ENCODE data around the gene MPO.

The MPO gene

GRCh38 chr17:58282442-58282841 lies 1.7 kb upstream of the MPO start:
- Mint-ChIP-seq H3K4me3 (no peak overlapping the region), H3K27ac (no peak overlapping the region), H3K27me3 (ENCODE audit: low read depth) (peaks cover 35% of the 10 kb centered on the region), H3K4me1 (ENCODE audit: low read depth) (peaks cover 3% of the 10 kb centered on the region), H3K36me3 (ENCODE audit: low read depth) (no peaks in the 10 kb centered on the region), H3K9me3 (no peaks in the 10 kb centered on the region)
- DNase-seq (ENCODE audit: low spot score) = no peak

DNA sequence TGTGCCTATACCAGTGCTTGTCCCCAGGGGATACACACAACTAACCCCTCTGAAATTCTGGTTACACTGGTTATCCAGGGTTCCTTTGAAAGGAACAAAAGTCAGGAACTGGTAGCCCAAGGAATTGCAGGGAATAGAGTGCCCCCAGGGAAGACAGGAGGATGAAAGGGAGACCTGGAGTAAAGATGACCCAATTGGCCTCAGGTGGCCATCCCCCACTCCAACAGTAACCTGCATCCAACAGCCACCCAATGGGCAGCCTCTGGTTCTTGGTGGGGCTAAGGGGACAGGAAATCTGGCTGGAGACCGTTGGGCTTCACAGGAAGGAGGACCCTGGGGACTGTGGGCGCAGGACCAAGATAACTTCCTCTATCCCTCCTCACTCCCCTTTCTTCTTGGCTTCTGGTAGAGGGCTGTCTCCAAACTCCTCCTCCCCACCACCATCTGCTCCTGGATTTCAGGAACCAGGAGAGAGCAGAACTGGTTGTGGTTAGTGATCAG lies 826 bp upstream of the MPO start:
- Mint-ChIP-seq H3K27me3 (ENCODE audit: low read depth) (peaks cover 34% of the 10 kb centered on the region), H3K36me3 (ENCODE audit: low read depth) (no peaks in the 10 kb centered on the region), H3K27ac (no peak overlapping the region), H3K4me1 (ENCODE audit: low read depth) (peaks cover 3% of the 10 kb centered on the region), H3K4me3 (no peak overlapping the region), H3K9me3 (no peaks in the 10 kb centered on the region)
- DNase-seq (ENCODE audit: low spot score) = no peak

GRCh38 chr17:58279736-58280479 lies 827 bp downstream of the MPO start:
- Mint-ChIP-seq H3K4me3 (no peak overlapping the region), H3K27ac (no peak overlapping the region), H3K4me1 (ENCODE audit: low read depth) (peaks cover 3% of the 10 kb centered on the region), H3K36me3 (ENCODE audit: low read depth) (no peaks in the 10 kb centered on the region), H3K9me3 (no peaks in the 10 kb centered on the region), H3K27me3 (ENCODE audit: low read depth) (peaks cover 34% of the 10 kb centered on the region)
- no peak for DNase-seq (ENCODE audit: low spot score)

DNA sequence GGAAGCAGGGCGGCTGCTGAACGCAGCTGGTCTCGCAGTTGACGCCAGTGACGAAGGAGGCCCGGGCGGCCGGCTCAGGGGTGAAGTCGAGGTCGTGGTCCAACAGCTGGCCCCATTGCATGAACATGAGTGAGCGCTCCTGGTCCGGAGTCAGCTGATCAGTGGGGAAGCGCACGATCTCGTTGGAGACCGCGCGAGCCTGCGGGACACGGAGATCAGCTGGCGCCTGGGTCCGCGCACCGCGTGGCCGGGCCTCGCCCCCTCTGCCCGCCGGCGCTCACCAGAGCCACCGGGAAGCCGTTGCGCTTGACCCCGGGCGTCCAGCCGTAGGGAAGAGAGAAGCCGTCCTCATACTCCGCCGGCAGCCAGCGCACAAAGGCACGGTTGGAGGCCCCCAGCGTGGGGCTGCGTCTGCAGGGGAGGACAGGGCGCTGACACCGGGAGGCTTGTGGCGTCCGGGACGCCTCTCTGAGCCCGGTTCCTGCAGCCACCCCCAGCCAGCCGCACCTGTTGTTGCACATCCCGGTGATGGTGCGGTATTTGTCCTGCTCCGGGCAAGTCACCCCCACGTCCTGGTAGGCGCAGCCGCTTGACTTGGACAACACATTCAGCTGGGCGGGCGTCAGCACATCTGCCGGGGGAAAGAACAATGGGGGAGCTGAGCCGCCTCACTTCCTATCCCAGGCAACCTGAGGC lies 1.6 kb downstream of the MPO start:
- DNase-seq (ENCODE audit: low spot score) = no peak
- Mint-ChIP-seq H3K9me3 (no peaks in the 10 kb centered on the region), H3K27ac (no peak overlapping the region), H3K4me1 (ENCODE audit: low read depth) (peaks cover 3% of the 10 kb centered on the region), H3K27me3 (ENCODE audit: low read depth) (peaks cover 34% of the 10 kb centered on the region), H3K4me3 (no peak overlapping the region), H3K36me3 (ENCODE audit: low read depth) (no peaks in the 10 kb centered on the region)

- no peak for DNase-seq (ENCODE audit: low spot score)
- H3K4me1 Mint-ChIP-seq (ENCODE audit: low read depth) = peaks cover 3% of the 10 kb centered on the region
- no peaks in the 10 kb centered on the region for H3K36me3 Mint-ChIP-seq (ENCODE audit: low read depth)
- H3K27ac Mint-ChIP-seq = no peak overlapping the region
- no peaks in the 10 kb centered on the region for H3K9me3 Mint-ChIP-seq
- peaks cover 33% of the 10 kb centered on the region for H3K27me3 Mint-ChIP-seq (ENCODE audit: low read depth)
- H3K4me3 Mint-ChIP-seq = no peak overlapping the region
Observed at GRCh38 chr17:58278661-58279015, 2.1 kb downstream of the MPO start.

GRCh38 chr17:58277802-58278595 lies 2.7 kb downstream of the MPO start:
- Mint-ChIP-seq H3K4me1 (ENCODE audit: low read depth) (peaks cover 3% of the 10 kb centered on the region), H3K27ac (no peak overlapping the region), H3K36me3 (ENCODE audit: low read depth) (no peaks in the 10 kb centered on the region), H3K27me3 (ENCODE audit: low read depth) (peaks cover 29% of the 10 kb centered on the region), H3K4me3 (no peak overlapping the region), H3K9me3 (no peaks in the 10 kb centered on the region)
- no peak for DNase-seq (ENCODE audit: low spot score)

- Mint-ChIP-seq H3K27me3 (ENCODE audit: low read depth) (peaks cover 29% of the 10 kb centered on the region), H3K36me3 (ENCODE audit: low read depth) (no peaks in the 10 kb centered on the region), H3K9me3 (no peaks in the 10 kb centered on the region), H3K4me1 (ENCODE audit: low read depth) (peaks cover 3% of the 10 kb centered on the region), H3K4me3 (no peak overlapping the region), H3K27ac (no peak overlapping the region)
- DNase-seq (ENCODE audit: low spot score) = no peak
Observed at GRCh38 chr17:58277107-58277801, 3.5 kb downstream of the MPO start.

- Mint-ChIP-seq H3K9me3 (no peaks in the 10 kb centered on the region), H3K4me3 (no peak overlapping the region), H3K27me3 (ENCODE audit: low read depth) (peaks cover 26% of the 10 kb centered on the region), H3K4me1 (ENCODE audit: low read depth) (peaks cover 3% of the 10 kb centered on the region), H3K36me3 (ENCODE audit: low read depth) (no peaks in the 10 kb centered on the region), H3K27ac (no peak overlapping the region)
- DNase-seq (ENCODE audit: low spot score) = no peak
Observed at GRCh38 chr17:58276423-58276822, 4.3 kb downstream of the MPO start.

DNA sequence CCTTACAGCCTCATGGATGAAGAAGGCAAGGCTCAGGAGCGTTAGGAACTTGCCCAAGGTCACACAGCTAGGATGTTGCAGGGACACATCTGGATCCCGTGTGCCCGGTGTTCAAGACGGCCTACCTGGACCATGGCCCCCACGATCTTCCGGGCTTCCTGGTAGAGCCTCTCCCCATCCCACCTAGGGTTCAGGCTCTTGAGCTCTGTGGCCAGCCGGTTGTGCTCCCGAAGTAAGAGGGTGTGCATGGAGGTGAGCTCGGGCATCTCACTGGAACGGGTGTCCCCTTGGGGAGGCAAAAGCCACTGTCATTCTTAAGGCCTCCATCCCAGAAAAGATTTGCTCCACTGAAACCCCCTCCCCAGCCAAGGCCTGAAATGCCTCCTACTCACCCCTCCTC lies 5.3 kb downstream of the MPO start:
- Mint-ChIP-seq H3K9me3 (no peaks in the 10 kb centered on the region), H3K27me3 (ENCODE audit: low read depth) (peaks cover 18% of the 10 kb centered on the region), H3K4me3 (no peak overlapping the region), H3K27ac (no peak overlapping the region), H3K4me1 (ENCODE audit: low read depth) (peaks cover 3% of the 10 kb centered on the region), H3K36me3 (ENCODE audit: low read depth) (no peaks in the 10 kb centered on the region)
- no peak for DNase-seq (ENCODE audit: low spot score)

DNA sequence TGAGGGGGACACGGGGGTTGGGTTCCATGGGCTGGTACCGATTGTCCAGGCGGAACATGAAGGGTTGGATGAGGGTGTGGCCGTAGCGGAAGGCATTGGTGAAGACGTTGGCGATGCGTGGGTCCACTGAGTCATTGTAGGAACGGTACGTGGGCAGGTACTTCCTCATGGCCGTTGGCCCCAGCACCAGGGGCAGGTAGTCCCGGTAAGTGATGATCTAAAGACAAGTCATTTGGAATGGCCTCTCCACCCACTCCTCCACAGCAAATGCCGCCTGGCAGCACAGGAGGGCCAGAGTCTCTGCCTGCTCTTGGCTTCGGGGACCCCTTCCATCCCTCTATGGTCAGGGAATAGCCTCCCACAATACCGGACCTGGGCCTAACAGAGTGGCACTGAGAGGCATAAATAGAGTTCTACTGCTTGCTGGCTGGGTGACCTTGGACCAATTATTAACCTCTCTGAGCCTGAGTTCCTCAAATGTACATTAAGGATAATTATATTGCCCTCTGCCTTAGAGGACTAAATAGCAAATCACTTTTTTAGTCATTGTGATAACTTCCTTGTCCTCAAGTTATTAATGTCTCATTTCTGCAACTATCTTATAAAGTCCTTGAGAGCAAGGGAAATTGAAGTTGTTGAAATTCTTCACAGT lies 7.2 kb downstream of the MPO start:
- no peak overlapping the region for H3K4me3 Mint-ChIP-seq

GRCh38 chr17:58272367-58273280 lies 8.1 kb downstream of the MPO start:
- Mint-ChIP-seq H3K9me3 (no peaks in the 10 kb centered on the region), H3K36me3 (ENCODE audit: low read depth) (no peaks in the 10 kb centered on the region), H3K4me3 (no peak overlapping the region), H3K27ac (no peak overlapping the region), H3K4me1 (ENCODE audit: low read depth) (no peaks in the 10 kb centered on the region), H3K27me3 (ENCODE audit: low read depth) (peaks cover under 1% of the 10 kb centered on the region)
- DNase-seq (ENCODE audit: low spot score) = no peak

More for the DNA sequence above, 7.2 kb downstream of the MPO start:
- H3K36me3 Mint-ChIP-seq (ENCODE audit: low read depth) = no peaks in the 10 kb centered on the region
- no peaks in the 10 kb centered on the region for H3K4me1 Mint-ChIP-seq (ENCODE audit: low read depth)
- no peak for DNase-seq (ENCODE audit: low spot score)
- no peaks in the 10 kb centered on the region for H3K9me3 Mint-ChIP-seq
- H3K27ac Mint-ChIP-seq = no peak overlapping the region
- H3K27me3 Mint-ChIP-seq (ENCODE audit: low read depth) = peaks cover 8% of the 10 kb centered on the region

DNA sequence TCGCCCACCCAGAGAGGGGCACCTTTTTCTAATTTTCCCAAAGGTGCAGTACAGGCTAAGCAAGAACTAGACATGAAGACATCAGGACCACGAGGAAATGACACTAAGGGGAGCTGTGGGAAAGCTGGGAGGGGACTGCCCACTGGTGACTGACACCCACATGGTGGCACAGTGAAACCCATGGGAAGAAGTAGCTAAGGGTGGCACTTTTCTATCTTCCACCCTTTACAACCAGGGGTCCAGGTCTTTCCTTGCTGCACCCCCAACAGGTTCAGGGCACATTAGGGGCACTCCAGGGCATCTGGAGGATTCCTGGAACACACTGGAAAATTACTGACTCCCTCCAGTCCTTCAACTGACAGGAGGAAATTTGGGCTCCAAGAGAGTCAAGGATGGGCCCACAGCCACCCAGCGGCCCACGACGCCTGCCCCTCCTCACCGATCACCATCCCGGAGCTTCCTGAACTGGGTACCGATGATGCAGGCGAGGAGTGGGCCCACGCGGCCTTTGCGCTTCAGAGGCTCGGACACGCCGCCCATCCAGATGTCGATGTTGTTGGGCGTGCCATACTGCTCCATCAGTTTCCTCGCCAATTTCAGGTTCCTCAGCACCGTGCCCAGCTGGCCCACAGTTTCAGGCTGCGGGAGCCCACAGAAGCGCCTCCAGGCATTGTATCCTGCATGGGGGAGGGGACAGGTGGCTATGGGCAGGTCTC lies 9.4 kb downstream of the MPO start:
- no peaks in the 10 kb centered on the region for H3K4me1 Mint-ChIP-seq (ENCODE audit: low read depth)
- H3K27me3 Mint-ChIP-seq (ENCODE audit: low read depth) = no peaks in the 10 kb centered on the region
- no peak overlapping the region for H3K27ac Mint-ChIP-seq
- no peak for DNase-seq (ENCODE audit: low spot score)
- no peaks in the 10 kb centered on the region for H3K36me3 Mint-ChIP-seq (ENCODE audit: low read depth)
- H3K9me3 Mint-ChIP-seq = no peaks in the 10 kb centered on the region
- H3K4me3 Mint-ChIP-seq = no peak overlapping the region
